HEK293 (cell line): ENCODE results near the gene WDR6.

ENCODE experiments used
- CTCF ChIA-PET: fragments of 350-600 bp; formaldehyde crosslinking; extraction: SDS; loops from one replicate; lab custom pipeline; 2021; ENCODE audit warnings: antibody characterized with exemption; lab: Yijun Ruan, JAX
- POLR2A ChIA-PET: fragments of 300-600 bp; formaldehyde crosslinking; extraction: SDS; loops from one replicate; lab custom pipeline; 2020; ENCODE audit warnings: antibody characterized with exemption, inconsistent platforms; lab: Yijun Ruan, JAX
- H3K27ac ChIP-seq: fragments of 200-500 bp; sonication (Bioruptor generic); 2 replicates; pipeline ENCODE4 v1.5.1; 2014; ENCODE audit warnings: low read depth, low read length, control low read depth, inconsistent platforms; ENCODE audit errors: extremely low read depth
- H3K36me3 ChIP-seq, 2 experiments: fragments of 200-500 bp in 1 of 2; sonication (Bioruptor generic) in 1 of 2; 1 replicate in 1 of 2; 2 replicates in 1 of 2; pipeline ENCODE4 v1.5.1; 2014 to 2017; ENCODE audit warnings: inconsistent platforms in 2 of 2, low read length in 2 of 2; ENCODE audit not compliant: control insufficient read depth in 2 of 2, insufficient read depth in 1 of 2
- H3K4me1 ChIP-seq: fragments of 200-500 bp; sonication (Bioruptor generic); 2 replicates; pipeline ENCODE4 v1.5.1; 2014; ENCODE audit warnings: mild to moderate bottlenecking, low read length, inconsistent platforms; ENCODE audit not compliant: control insufficient read depth, insufficient read depth
- H3K4me3 ChIP-seq: 2 replicates; pipeline ENCODE4 v1.5.1; 2011; ENCODE audit warnings: low read depth, mild to moderate bottlenecking, control low read depth, low read length, moderate library complexity
- H3K9me3 ChIP-seq: fragments of 200-500 bp; sonication (Bioruptor generic); 2 replicates; pipeline ENCODE4 v1.5.1; 2014; ENCODE audit warnings: low read depth, low read length, inconsistent platforms; ENCODE audit not compliant: control insufficient read depth, insufficient read depth
- INSM2 ChIP-seq: fragments of 450-650 bp; formaldehyde crosslinking; IDR thresholded peaks from 2 replicates; pipeline ENCODE4 v1.5.1; 2016; ENCODE audit warnings: missing biosample characterization, missing genetic modification characterization
- PRDM1 ChIP-seq: fragments of 450-650 bp; formaldehyde crosslinking; IDR thresholded peaks from 2 replicates; pipeline ENCODE4; 2016; ENCODE audit warnings: missing biosample characterization, missing genetic modification characterization
- PRDM10 ChIP-seq: fragments of 450-650 bp; formaldehyde crosslinking; IDR thresholded peaks from 2 replicates; pipeline ENCODE4 v1.5.1; 2016; ENCODE audit warnings: missing biosample characterization, missing genetic modification characterization
- ZBTB8A ChIP-seq: fragments of 450-650 bp; formaldehyde crosslinking; IDR thresholded peaks from 2 replicates; pipeline ENCODE4 v1.5.1; 2016; ENCODE audit warnings: missing biosample characterization, missing genetic modification characterization
- ZEB2 ChIP-seq: fragments of 450-650 bp; formaldehyde crosslinking; IDR thresholded peaks from 2 replicates; pipeline ENCODE4 v1.5.1; 2016; ENCODE audit warnings: missing biosample characterization, missing genetic modification characterization
- ZIC2 ChIP-seq: fragments of 450-650 bp; formaldehyde crosslinking; IDR thresholded peaks from 2 replicates; pipeline ENCODE4 v1.5.1; 2016; ENCODE audit warnings: missing biosample characterization, missing genetic modification characterization
- ZNF366 ChIP-seq: fragments of 450-650 bp; formaldehyde crosslinking; conservative IDR thresholded peaks from 2 replicates; pipeline ENCODE4 v1.5.1; 2016; ENCODE audit warnings: missing biosample characterization, missing genetic modification characterization
- ZNF473 ChIP-seq: fragments of 450-650 bp; formaldehyde crosslinking; IDR thresholded peaks from 2 replicates; pipeline ENCODE4 v1.5.1; 2017; ENCODE audit warnings: missing biosample characterization, missing genetic modification characterization
- ZNF639 ChIP-seq: fragments of 450-650 bp; formaldehyde crosslinking; IDR thresholded peaks from 2 replicates; pipeline ENCODE4 v1.5.1; 2016; ENCODE audit warnings: missing biosample characterization, missing genetic modification characterization
- ZNF654 ChIP-seq: fragments of 450-650 bp; formaldehyde crosslinking; IDR thresholded peaks from 2 replicates; pipeline ENCODE4 v1.5.1; 2016; ENCODE audit warnings: low read depth, missing biosample characterization, missing genetic modification characterization
- ZNF837 ChIP-seq: fragments of 450-650 bp; formaldehyde crosslinking; IDR thresholded peaks from 2 replicates; pipeline ENCODE4 v1.5.1; 2016; ENCODE audit warnings: missing biosample characterization, missing genetic modification characterization
- ZXDB ChIP-seq: fragments of 450-650 bp; formaldehyde crosslinking; IDR thresholded peaks from 2 replicates; pipeline ENCODE4 v1.5.1; 2016; ENCODE audit warnings: missing biosample characterization, missing genetic modification characterization
- TF ChIP-seq, protein P1 (sequence below): fragments of 450-650 bp; formaldehyde crosslinking; IDR thresholded peaks from 2 replicates; pipeline ENCODE4 v1.5.1; 2016; ENCODE audit warnings: missing biosample characterization, missing genetic modification characterization
- TF ChIP-seq, protein P2 (sequence below): fragments of 450-650 bp; formaldehyde crosslinking; IDR thresholded peaks from 2 replicates; pipeline ENCODE4; 2016; ENCODE audit warnings: missing biosample characterization, missing genetic modification characterization
- TF ChIP-seq, protein P3 (sequence below): fragments of 450-650 bp; formaldehyde crosslinking; IDR thresholded peaks from 2 replicates; pipeline ENCODE4 v1.5.1; 2016; ENCODE audit warnings: missing biosample characterization, missing genetic modification characterization

Gene WDR6

DNA sequence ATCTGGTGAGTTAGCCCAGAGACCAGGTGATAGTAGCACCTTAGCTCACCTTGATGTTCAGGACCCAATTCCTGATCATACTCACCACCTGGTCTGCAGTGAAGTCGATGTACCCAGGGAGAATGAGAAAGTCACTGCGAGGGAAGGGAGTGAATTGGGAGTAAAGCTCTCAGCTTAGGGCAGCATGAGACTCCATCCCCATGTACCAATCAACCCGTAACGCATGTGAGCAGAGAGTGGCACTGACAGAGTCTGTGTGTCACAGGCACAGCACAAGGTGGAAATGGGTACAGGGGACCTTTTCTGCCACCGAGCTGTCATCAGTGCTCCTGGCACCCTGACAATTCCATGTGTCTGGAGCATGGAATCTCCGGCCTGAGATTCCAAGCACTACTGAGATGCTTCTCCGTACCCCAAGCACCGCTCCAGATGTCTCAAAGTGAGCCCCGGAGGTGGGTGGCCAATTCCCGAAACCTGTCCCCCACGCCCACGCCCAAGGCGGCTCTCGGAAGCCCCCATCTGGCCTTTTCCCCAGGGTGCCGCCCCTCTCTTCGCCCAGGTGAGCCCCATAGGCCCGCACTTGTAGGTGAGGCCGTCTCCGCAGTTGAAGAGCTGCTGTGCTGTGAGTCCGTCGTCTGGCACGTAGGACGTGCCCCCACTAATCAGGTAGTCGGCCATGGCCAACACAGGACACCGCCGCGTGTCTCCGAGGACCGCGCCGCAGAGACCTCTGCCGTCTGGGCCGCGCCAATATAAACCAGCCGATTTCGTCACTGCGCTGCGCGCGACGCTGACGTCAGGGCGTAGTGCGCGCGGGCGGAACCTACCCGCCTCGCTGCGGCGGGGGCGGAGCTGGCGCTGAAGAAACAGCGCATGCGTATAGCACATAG lies 21.7 kb downstream of the WDR6 start, which contains the start of gene IMPDH2 (continued):
- peak; percentile 54 for TF ChIP-seq INSM2
- peak; percentile 77 for TF ChIP-seq ZXDB (tag by site-specific recombination)
- no peak for TF ChIP-seq ZNF473

DNA sequence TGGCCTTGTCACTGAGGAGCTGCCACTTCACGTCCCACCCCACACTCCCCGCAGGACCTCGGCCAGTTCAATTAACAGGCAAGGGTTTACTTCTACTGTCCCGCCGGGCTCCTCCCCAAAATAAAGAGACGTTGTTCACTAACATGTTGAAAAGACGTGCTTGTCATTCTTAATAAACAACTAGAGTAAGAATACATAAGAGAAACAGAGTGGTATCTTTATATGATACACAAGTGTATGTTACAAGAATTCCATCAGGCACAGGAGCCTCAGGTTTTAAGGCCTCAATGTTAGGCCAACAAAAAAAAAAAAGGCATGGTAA lies 22.3 kb downstream of the WDR6 start:
- H3K27ac ChIP-seq, result no peak overlapping the region
- POLR2A ChIA-PET, result interaction anchor here (0.6 to 1.9 kb wide), 25 partner anchors 8 to 642 kb away, joined by 3 to 28 read pairs (median 3); partner anchors contain the start of genes DALRD3, KLHDC8B, LAMB2 and P4HTM
- H3K36me3 ChIP-seq, result peaks cover 5 to 88% of the 10 kb centered on the region in 2 experiments; a peak in 2 of 3 replicates
- no peaks in the 10 kb centered on the region for H3K9me3 ChIP-seq
- TF ChIP-seq, protein P1, sequence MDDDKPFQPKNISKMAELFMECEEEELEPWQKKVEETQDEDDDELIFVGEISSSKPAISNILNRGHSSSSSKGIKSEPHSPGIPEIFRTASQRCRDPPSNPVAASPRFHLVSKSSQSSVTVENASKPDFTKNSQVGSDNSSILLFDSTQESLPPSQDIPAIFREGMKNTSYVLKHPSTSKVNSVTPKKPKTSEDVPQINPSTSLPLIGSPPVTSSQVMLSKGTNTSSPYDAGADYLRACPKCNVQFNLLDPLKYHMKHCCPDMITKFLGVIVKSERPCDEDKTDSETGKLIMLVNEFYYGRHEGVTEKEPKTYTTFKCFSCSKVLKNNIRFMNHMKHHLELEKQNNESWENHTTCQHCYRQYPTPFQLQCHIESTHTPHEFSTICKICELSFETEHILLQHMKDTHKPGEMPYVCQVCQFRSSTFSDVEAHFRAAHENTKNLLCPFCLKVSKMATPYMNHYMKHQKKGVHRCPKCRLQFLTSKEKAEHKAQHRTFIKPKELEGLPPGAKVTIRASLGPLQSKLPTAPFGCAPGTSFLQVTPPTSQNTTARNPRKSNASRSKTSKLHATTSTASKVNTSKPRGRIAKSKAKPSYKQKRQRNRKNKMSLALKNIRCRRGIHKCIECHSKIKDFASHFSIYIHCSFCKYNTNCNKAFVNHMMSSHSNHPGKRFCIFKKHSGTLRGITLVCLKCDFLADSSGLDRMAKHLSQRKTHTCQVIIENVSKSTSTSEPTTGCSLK, result no peak
- TF ChIP-seq PRDM10 (peak; percentile 18; the same call in 1 of the 2 replicates), ZEB2 (tag by site-specific recombination) (0 out of 2 replicates have a peak, but pooled peaks have one; percentile 4), ZNF654 (no peak), PRDM1 (tag by site-specific recombination) (no peak), ZNF366 (tag by site-specific recombination) (no peak), ZBTB8A (tag by site-specific recombination) (no peak), ZIC2 (tag by site-specific recombination) (no peak), ZNF837 (tag by site-specific recombination) (no peak), ZNF639 (tag by site-specific recombination) (no peak)
- TF ChIP-seq, protein P2, sequence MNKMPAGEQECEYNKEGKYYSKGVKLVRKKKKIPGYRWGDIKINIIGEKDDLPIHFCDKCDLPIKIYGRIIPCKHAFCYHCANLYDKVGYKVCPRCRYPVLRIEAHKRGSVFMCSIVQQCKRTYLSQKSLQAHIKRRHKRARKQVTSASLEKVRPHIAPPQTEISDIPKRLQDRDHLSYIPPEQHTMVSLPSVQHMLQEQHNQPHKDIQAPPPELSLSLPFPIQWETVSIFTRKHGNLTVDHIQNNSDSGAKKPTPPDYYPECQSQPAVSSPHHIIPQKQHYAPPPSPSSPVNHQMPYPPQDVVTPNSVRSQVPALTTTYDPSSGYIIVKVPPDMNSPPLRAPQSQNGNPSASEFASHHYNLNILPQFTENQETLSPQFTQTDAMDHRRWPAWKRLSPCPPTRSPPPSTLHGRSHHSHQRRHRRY (tag by site-specific recombination), result no peak
- TF ChIP-seq, protein P3, sequence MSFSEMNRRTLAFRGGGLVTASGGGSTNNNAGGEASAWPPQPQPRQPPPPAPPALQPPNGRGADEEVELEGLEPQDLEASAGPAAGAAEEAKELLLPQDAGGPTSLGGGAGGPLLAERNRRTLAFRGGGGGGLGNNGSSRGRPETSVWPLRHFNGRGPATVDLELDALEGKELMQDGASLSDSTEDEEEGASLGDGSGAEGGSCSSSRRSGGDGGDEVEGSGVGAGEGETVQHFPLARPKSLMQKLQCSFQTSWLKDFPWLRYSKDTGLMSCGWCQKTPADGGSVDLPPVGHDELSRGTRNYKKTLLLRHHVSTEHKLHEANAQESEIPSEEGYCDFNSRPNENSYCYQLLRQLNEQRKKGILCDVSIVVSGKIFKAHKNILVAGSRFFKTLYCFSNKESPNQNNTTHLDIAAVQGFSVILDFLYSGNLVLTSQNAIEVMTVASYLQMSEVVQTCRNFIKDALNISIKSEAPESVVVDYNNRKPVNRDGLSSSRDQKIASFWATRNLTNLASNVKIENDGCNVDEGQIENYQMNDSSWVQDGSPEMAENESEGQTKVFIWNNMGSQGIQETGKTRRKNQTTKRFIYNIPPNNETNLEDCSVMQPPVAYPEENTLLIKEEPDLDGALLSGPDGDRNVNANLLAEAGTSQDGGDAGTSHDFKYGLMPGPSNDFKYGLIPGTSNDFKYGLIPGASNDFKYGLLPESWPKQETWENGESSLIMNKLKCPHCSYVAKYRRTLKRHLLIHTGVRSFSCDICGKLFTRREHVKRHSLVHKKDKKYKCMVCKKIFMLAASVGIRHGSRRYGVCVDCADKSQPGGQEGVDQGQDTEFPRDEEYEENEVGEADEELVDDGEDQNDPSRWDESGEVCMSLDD (tag by site-specific recombination), result no peak
- CTCF ChIA-PET, result interaction anchor here (0.5 to 1.1 kb wide), 2 partner anchors 42 to 63 kb away, joined by 3 read pairs; no protein-coding TSS in a partner anchor
- no peak overlapping the region; the same call in 1 of the 2 replicates for H3K4me3 ChIP-seq
- H3K4me1 ChIP-seq, result no peaks in the 10 kb centered on the region
